ENCODE measurements around the gene LRMDA. TPM values are rescaled to one million over a fixed set of nuclear protein-coding genes. Genes with fewer than 3 reads are reported as not detected.

LRMDA gene
- total and polyA plus RNA-seq, 2 of the 8 experiments (the other 6 are each of a cell fraction or from before 2014, with no cell fraction given) = 0.86 to 2.8 TPM

GRCh38 chr10:75895259-75895658, 463.8 kb downstream of the LRMDA start:
- Histone ChIP-seq H3K9ac (replicated peaks in 1 of 4; ENCODE audit: extremely low read depth in 1 of 4, low read depth in 3 of 4, low read length in 3 of 4) (no peak overlapping the region), H2BK120ac (replicated peaks; ENCODE audit: low read depth, low read length) (no peak overlapping the region), H2AFZ (ENCODE audit: low read length) (no peak overlapping the region), H3K79me1 (ENCODE audit: low read depth, low read length) (no peaks in the 10 kb centered on the region), H2BK20ac (ENCODE audit: low read length) (no peak overlapping the region), H4K8ac (ENCODE audit: extremely low read depth, insufficient read depth, low read length) (no peak overlapping the region), H3K27me3 (replicated peaks in 1 of 4; ENCODE audit: control insufficient read depth in 3 of 4, extremely low read depth in 1 of 4, insufficient read depth in 3 of 4, low read length in 3 of 4) (no peaks in the 10 kb centered on the region), H2BK15ac (ENCODE audit: low read length) (no peak overlapping the region), H2BK5ac (ENCODE audit: low read depth, low read length) (no peak overlapping the region), H3K27ac (ENCODE audit: low read depth, low read length) (no peak overlapping the region), H2AK5ac (ENCODE audit: low read depth, low read length) (no peak overlapping the region), H4K5ac (ENCODE audit: insufficient read length, low read depth, low read length) (no peak overlapping the region), H2BK12ac (ENCODE audit: low read depth, low read length) (no peak overlapping the region), H3K36me3 (ENCODE audit: control insufficient read depth in 2 of 4, insufficient read depth in 4 of 4, low read length in 3 of 4) (no peaks in the 10 kb centered on the region), H4K91ac (replicated peaks; ENCODE audit: insufficient read length, low read length) (no peak overlapping the region), H3K4me1 (replicated peaks in 1 of 4; ENCODE audit: control insufficient read depth in 3 of 4, insufficient read depth in 4 of 4, low read length in 3 of 4) (no peaks in the 10 kb centered on the region), H3K23ac (ENCODE audit: insufficient read length) (no peak overlapping the region), H3K4me3 (ENCODE audit: extremely low read depth in 1 of 4, insufficient read depth in 2 of 4, low read depth in 3 of 4, low read length in 4 of 4) (no peak overlapping the region), H3K9me3 (ENCODE audit: insufficient read depth in 2 of 2, low read depth in 1 of 2, low read length in 1 of 2) (no peaks in the 10 kb centered on the region), H3K18ac (ENCODE audit: extremely low read depth, low read length) (no peak overlapping the region), H4K20me1 (replicated peaks in 1 of 2; ENCODE audit: control insufficient read depth in 1 of 2, insufficient read depth in 2 of 2, low read length in 2 of 2) (no peaks in the 10 kb centered on the region), H3K56ac (replicated peaks; ENCODE audit: insufficient read length, low read depth, low read length) (no peak overlapping the region), H3K14ac (ENCODE audit: insufficient read length) (no peak overlapping the region), H3K4me2 (ENCODE audit: insufficient read depth in 1 of 2, low read depth in 2 of 2, low read length in 2 of 2) (no peak overlapping the region), H3K23me2 (ENCODE audit: low read depth, low read length) (no peaks in the 10 kb centered on the region), H3K79me2 (ENCODE audit: control insufficient read depth in 1 of 2, insufficient read depth in 2 of 2, low read length in 2 of 2) (no peaks in the 10 kb centered on the region), H3K4ac (replicated peaks; ENCODE audit: insufficient read length, low read depth, low read length) (no peak overlapping the region)
- POLR2A ChIA-PET (ENCODE audit: partially characterized antibody) = no interaction called here
- FAIRE-seq = no peak
- DNase-seq (ENCODE audit: low read depth in 1 of 2, low spot score in 2 of 2) = no peak
- CTCF ChIA-PET (ENCODE audit: partially characterized antibody) = interaction anchor here (0.5 kb wide), 1 partner anchor 548 kb away, joined by 3 read pairs; no protein-coding TSS in a partner anchor
- TF ChIP-seq CEBPB (IDR thresholded peaks at IDR 0.05; ENCODE audit: low read depth, low read length) (no peak), GABPA (IDR thresholded peaks at IDR 0.05; ENCODE audit: borderline replicate concordance, insufficient read depth, low read length) (no peak), NRF1 (IDR thresholded peaks at IDR 0.05; ENCODE audit: low read depth, low read length) (no peak), CBX5 (IDR thresholded peaks at IDR 0.05; ENCODE audit: low read depth, low read length) (no peak), RFX5 (IDR thresholded peaks at IDR 0.05; ENCODE audit: borderline replicate concordance, low read depth, low read length) (no peak)
